Astrocyte (in vitro differentiated cells and primary cell): ENCODE measurements around the gene SETD7.

Source experiments
- CTCF ChIP-seq: IDR thresholded peaks from 2 replicates; pipeline ENCODE4 v1.5.1; 2011; ENCODE audit warnings: low read depth, mild to moderate bottlenecking, inconsistent platforms, low read length, moderate library complexity; ENCODE audit not compliant: insufficient read depth
- EZH2 ChIP-seq: IDR thresholded peaks from 2 replicates; pipeline ENCODE4 v1.6.1; 2012; ENCODE audit warnings: mild to moderate bottlenecking, low read length, inconsistent platforms; ENCODE audit not compliant: insufficient read depth

GRCh38 chr4:139453371-139454110, 102.5 kb downstream of the SETD7 start:
- no peak for TF ChIP-seq CTCF
- TF ChIP-seq EZH2, result no peak
